Neuronal stem cell (in vitro differentiated cells): ENCODE data around the gene MOCS1.

Experiments
- DNase-seq: peaks from one replicate; pipeline ENCODE4 v3.0.0-alpha.2; 2013; ENCODE audit warnings: low spot score
- H2AFZ ChIP-seq: one replicate; pipeline ENCODE4 v1.6.1; 2013; ENCODE audit warnings: mild to moderate bottlenecking, low read length, inconsistent platforms
- H2AK5ac ChIP-seq: 2 replicates; pipeline ENCODE4 v1.6.1; 2013; ENCODE audit warnings: low read depth, mild to moderate bottlenecking, inconsistent platforms, low read length, moderate library complexity, mixed read lengths
- H2BK120ac ChIP-seq: 2 replicates; pipeline ENCODE4 v1.6.1; 2013; ENCODE audit warnings: low read depth, mild to moderate bottlenecking, inconsistent platforms, low read length, moderate library complexity, mixed read lengths
- H2BK12ac ChIP-seq: one replicate; pipeline ENCODE4 v1.6.1; 2013; ENCODE audit warnings: low read length, inconsistent platforms
- H2BK15ac ChIP-seq: 2 replicates; pipeline ENCODE4 v1.6.1; 2013; ENCODE audit warnings: mild to moderate bottlenecking, low read length, inconsistent platforms, mixed read lengths
- H2BK5ac ChIP-seq: one replicate; pipeline ENCODE4 v1.6.1; 2013; ENCODE audit warnings: inconsistent platforms, mild to moderate bottlenecking, low read length, moderate library complexity
- H3K14ac ChIP-seq: one replicate; pipeline ENCODE4 v1.6.1; 2013; ENCODE audit warnings: low read length, inconsistent platforms
- H3K18ac ChIP-seq: 2 replicates; pipeline ENCODE4 v1.6.1; 2013; ENCODE audit warnings: low read length, inconsistent platforms
- H3K23ac ChIP-seq: 2 replicates; pipeline ENCODE4 v1.6.1; 2013; ENCODE audit warnings: low read depth, mild to moderate bottlenecking, mixed read lengths, low read length, inconsistent platforms; ENCODE audit not compliant: poor library complexity
- H3K27ac ChIP-seq: replicated peaks from 3 replicates; pipeline ENCODE4 v1.5.1; 2013; ENCODE audit warnings: low read length, inconsistent platforms
- H3K27me3 ChIP-seq, 3 experiments: 2 replicates each; pipeline ENCODE4 v1.6.1; 2013; ENCODE audit warnings: low read length in 3 of 3, mild to moderate bottlenecking in 2 of 3, inconsistent platforms in 1 of 3, low read depth in 1 of 3, mixed read lengths in 1 of 3, moderate library complexity in 1 of 3; ENCODE audit not compliant: control insufficient read depth in 3 of 3, insufficient read depth in 3 of 3
- H3K36me3 ChIP-seq, 2 donors: replicated peaks in 1 of 2; 2 replicates each; pipeline ENCODE4 v1.6.1; 2013; ENCODE audit warnings: low read length in 2 of 2; ENCODE audit not compliant: control insufficient read depth in 2 of 2, insufficient read depth in 2 of 2
- H3K4ac ChIP-seq: 2 replicates; pipeline ENCODE4 v1.6.1; 2013; ENCODE audit warnings: inconsistent platforms, mild to moderate bottlenecking, low read length, moderate library complexity
- H3K4me1 ChIP-seq, 2 donors: 1 replicate in 1 of 2; 2 replicates in 1 of 2; pipeline ENCODE4 v1.6.1; 2013; ENCODE audit warnings: low read length in 2 of 2, low read depth in 1 of 2; ENCODE audit not compliant: control insufficient read depth in 2 of 2, insufficient read depth in 1 of 2
- H3K4me2 ChIP-seq: one replicate; pipeline ENCODE4 v1.6.1; 2013; ENCODE audit warnings: mild to moderate bottlenecking, low read length, inconsistent platforms; ENCODE audit not compliant: insufficient read depth, poor library complexity, severe bottlenecking
- H3K4me3 ChIP-seq, 2 donors: 2 replicates each; pipeline ENCODE4 v1.5.1; 2013; ENCODE audit warnings: low read length in 2 of 2, mild to moderate bottlenecking in 2 of 2, inconsistent platforms in 1 of 2, moderate library complexity in 1 of 2
- H3K79me1 ChIP-seq: one replicate; pipeline ENCODE4 v1.6.1; 2013; ENCODE audit warnings: low read depth, mild to moderate bottlenecking, inconsistent platforms, low read length, moderate library complexity
- H3K9ac ChIP-seq: one replicate; pipeline ENCODE4 v1.6.1; 2013; ENCODE audit warnings: mild to moderate bottlenecking, low read depth, low read length, inconsistent platforms; ENCODE audit not compliant: poor library complexity
- H3K9me3 ChIP-seq, 2 donors: replicated peaks in 1 of 2; 2 replicates each; pipeline versions ENCODE3 to v1.6.1; 2013; ENCODE audit warnings: low read length in 2 of 2, mild to moderate bottlenecking in 2 of 2, inconsistent platforms in 1 of 2, low read depth in 1 of 2, mixed read lengths in 1 of 2, moderate library complexity in 1 of 2; ENCODE audit not compliant: control insufficient read depth in 2 of 2, insufficient read depth in 1 of 2
- H4K8ac ChIP-seq: one replicate; pipeline ENCODE4 v1.6.1; 2013; ENCODE audit warnings: low read depth, mild to moderate bottlenecking, inconsistent platforms, low read length, moderate library complexity
- H4K91ac ChIP-seq: one replicate; pipeline ENCODE4 v1.6.1; 2013; ENCODE audit warnings: low read length, low read depth, mild to moderate bottlenecking, inconsistent platforms; ENCODE audit not compliant: poor library complexity
- WGBS, 2 donors: extraction: QIAGEN DNeasy Blood & Tissue Kit; methylation state at CpG; one replicate each; pipeline ENCODE4 v1.1.7; 2013; ENCODE audit warnings: missing lambda C conversion rate in 2 of 2, mixed read lengths in 1 of 2; ENCODE audit not compliant: insufficient read length in 2 of 2, insufficient replicate concordance in 1 of 2; ENCODE audit errors: extremely low coverage in 2 of 2; 5-methylcytosine and 5-hydroxymethylcytosine counted together

The MOCS1 gene

DNA sequence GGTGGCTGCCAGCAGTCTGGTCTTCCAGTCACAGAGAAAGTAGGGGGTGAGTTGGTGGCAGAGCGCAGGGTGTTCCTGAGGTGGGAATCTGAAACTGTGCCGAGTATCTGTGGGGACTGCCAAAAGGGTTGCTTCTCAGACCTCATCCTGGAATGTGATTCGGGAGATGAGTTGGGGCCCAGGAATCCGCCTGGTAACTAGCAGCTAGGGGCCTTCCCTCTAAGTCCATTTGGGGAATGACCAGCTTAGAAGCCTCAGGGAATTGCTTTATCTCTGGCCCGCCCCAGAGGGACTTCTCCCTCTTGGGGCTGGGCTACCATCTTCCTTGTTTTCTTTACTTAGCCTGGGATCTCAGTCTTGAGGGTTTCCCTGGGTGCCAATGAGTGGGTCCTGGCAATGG, 49.6 kb downstream of the MOCS1 start:
- Histone ChIP-seq H3K18ac (no peak overlapping the region), H3K4me2 (no peak overlapping the region), H2BK15ac (no peak overlapping the region), H4K91ac (no peak overlapping the region), H3K9me3 (no peaks in the 10 kb centered on the region), H3K27ac (no peak overlapping the region), H3K79me1 (no peaks in the 10 kb centered on the region), H3K27me3 (peaks cover 0 to 8% (median 0%) of the 10 kb centered on the region in 3 experiments), H4K8ac (no peak overlapping the region), H2AFZ (no peak overlapping the region), H2BK5ac (no peak overlapping the region), H3K4me1 (peaks cover 0 to 8% of the 10 kb centered on the region in 2 donors), H3K4me3 (no peak overlapping the region), H2BK12ac (no peak overlapping the region), H3K9ac (no peak overlapping the region), H3K14ac (no peak overlapping the region), H3K4ac (no peak overlapping the region), H3K23ac (no peak overlapping the region), H2AK5ac (no peak overlapping the region), H2BK120ac (no peak overlapping the region), H3K36me3 (no peaks in the 10 kb centered on the region)
- WGBS, 2 donors, result no CpG with 5 or more reads among the region's 5 CpGs
- DNase-seq, result no peak

DNA sequence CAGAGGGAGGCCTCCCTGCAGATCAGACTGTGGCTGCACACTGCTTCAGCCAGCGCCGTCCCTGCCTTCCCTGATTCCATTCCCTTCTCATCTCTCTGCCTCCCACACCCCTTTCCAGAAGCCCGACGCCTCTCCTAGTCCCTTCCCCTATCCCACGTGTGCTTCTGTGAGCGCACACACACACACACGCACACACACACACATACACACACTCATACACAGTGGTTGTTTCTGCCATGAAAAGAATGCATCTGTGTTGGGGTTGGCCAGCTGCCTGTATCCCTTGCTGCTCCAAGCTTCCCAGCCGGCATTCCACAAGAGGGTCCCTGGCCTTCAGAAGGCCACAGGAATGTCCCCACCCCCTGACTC, 51.7 kb downstream of the MOCS1 start:
- H3K4me2 ChIP-seq, result no peak overlapping the region
- no peaks in the 10 kb centered on the region for H3K79me1 ChIP-seq
- H2BK5ac ChIP-seq, result no peak overlapping the region
- H3K4me1 ChIP-seq, result peaks cover 0 to 6% of the 10 kb centered on the region in 2 donors
- no peak overlapping the region for H3K27ac ChIP-seq
- no peaks in the 10 kb centered on the region for H3K36me3 ChIP-seq
- no peak for DNase-seq
- no peak overlapping the region for H2AFZ ChIP-seq
- H2BK15ac ChIP-seq, result no peak overlapping the region
- no peak overlapping the region for H3K4me3 ChIP-seq
- no peak overlapping the region for H2AK5ac ChIP-seq
- no CpG with 5 or more reads among the region's 8 CpGs for WGBS, 2 donors
- no peak overlapping the region for H4K91ac ChIP-seq
- no peak overlapping the region for H3K4ac ChIP-seq
- H2BK120ac ChIP-seq, result no peak overlapping the region
- H3K9me3 ChIP-seq, result no peaks in the 10 kb centered on the region
- peaks cover 0 to 5% (median 0%) of the 10 kb centered on the region in 3 experiments for H3K27me3 ChIP-seq
- H2BK12ac ChIP-seq, result no peak overlapping the region
- peak overlapping the region; percentile 9 for H3K18ac ChIP-seq
- no peak overlapping the region for H3K9ac ChIP-seq
- no peak overlapping the region for H3K23ac ChIP-seq
- H4K8ac ChIP-seq, result no peak overlapping the region
- H3K14ac ChIP-seq, result no peak overlapping the region

GRCh38 chr6:39881851-39882530, 52.3 kb downstream of the MOCS1 start:
- no peak overlapping the region for H4K91ac ChIP-seq
- peak overlapping the region; percentile 9 for H3K18ac ChIP-seq
- peaks cover 0 to 3% of the 10 kb centered on the region in 2 donors for H3K4me1 ChIP-seq
- no CpG with 5 or more reads among the region's 16 CpGs for WGBS, 2 donors
- no peak overlapping the region for H4K8ac ChIP-seq
- no peak overlapping the region for H3K4ac ChIP-seq
- H2BK12ac ChIP-seq, result no peak overlapping the region
- no peak overlapping the region for H2BK15ac ChIP-seq
- no peak for DNase-seq
- no peak overlapping the region for H3K4me3 ChIP-seq
- no peak overlapping the region for H2AK5ac ChIP-seq
- no peaks in the 10 kb centered on the region for H3K9me3 ChIP-seq
- H3K14ac ChIP-seq, result no peak overlapping the region
- no peaks in the 10 kb centered on the region for H3K79me1 ChIP-seq
- H2BK120ac ChIP-seq, result no peak overlapping the region
- H3K23ac ChIP-seq, result no peak overlapping the region
- no peak overlapping the region for H2BK5ac ChIP-seq
- H3K4me2 ChIP-seq, result no peak overlapping the region
- H3K27me3 ChIP-seq, result peaks cover 0 to 5% (median 0%) of the 10 kb centered on the region in 3 experiments
- H3K9ac ChIP-seq, result no peak overlapping the region
- no peak overlapping the region for H2AFZ ChIP-seq
- H3K27ac ChIP-seq, result no peak overlapping the region
- no peaks in the 10 kb centered on the region for H3K36me3 ChIP-seq

DNA sequence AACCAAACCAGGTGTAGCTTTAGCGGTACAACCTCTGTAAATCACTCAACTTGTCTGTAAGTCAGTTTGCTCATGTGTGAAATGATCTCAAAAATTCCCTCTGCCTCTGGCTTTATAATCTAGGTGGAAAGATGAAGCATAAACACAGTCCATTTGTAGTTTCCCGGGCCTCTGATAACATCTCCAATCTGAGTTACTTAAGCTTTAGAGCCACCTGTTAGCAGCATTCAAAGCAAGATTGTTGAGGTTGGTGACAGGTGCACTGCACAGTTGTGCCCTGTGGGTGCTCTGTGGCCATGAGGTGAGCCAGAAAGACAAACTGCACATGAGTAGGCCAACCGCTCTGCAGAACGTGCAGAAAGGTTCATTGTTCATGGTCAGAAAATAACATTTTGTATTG, 53.7 kb downstream of the MOCS1 start:
- Histone ChIP-seq H4K8ac (no peak overlapping the region), H3K4ac (no peak overlapping the region), H4K91ac (no peak overlapping the region), H3K36me3 (no peaks in the 10 kb centered on the region), H3K79me1 (no peaks in the 10 kb centered on the region), H3K27ac (no peak overlapping the region), H3K9ac (no peak overlapping the region), H2AK5ac (no peak overlapping the region), H3K18ac (no peak overlapping the region), H2BK15ac (no peak overlapping the region), H2BK5ac (no peak overlapping the region), H3K23ac (no peak overlapping the region), H3K14ac (no peak overlapping the region), H3K4me3 (no peak overlapping the region), H2AFZ (no peak overlapping the region), H3K4me2 (no peak overlapping the region), H3K4me1 (peaks cover 0 to 3% of the 10 kb centered on the region in 2 donors), H2BK120ac (no peak overlapping the region), H3K9me3 (no peaks in the 10 kb centered on the region), H2BK12ac (no peak overlapping the region), H3K27me3 (peaks cover 0 to 5% (median 0%) of the 10 kb centered on the region in 3 experiments)
- WGBS, 2 donors, result no CpG with 5 or more reads among the region's 4 CpGs
- no peak for DNase-seq
